NCI-H128 (cell line): ENCODE measurements around the gene COX7A2L.
A peak's percentile ranks its signal among the peaks of the same experiment; 100 is the strongest.
"Not testable (repeated sequence)": the region's sequence is repeated elsewhere in the genome, so short reads cannot be mapped to it uniquely, and the experiment has no call there.

ENCODE experiments used
- DNase-seq: peaks from one replicate; lab custom pipeline; 2025; ENCODE audit not compliant: unreplicated experiment; lab: John Stamatoyannopoulos, UW

Gene COX7A2L, protein sequence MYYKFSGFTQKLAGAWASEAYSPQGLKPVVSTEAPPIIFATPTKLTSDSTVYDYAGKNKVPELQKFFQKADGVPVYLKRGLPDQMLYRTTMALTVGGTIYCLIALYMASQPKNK

DNA sequence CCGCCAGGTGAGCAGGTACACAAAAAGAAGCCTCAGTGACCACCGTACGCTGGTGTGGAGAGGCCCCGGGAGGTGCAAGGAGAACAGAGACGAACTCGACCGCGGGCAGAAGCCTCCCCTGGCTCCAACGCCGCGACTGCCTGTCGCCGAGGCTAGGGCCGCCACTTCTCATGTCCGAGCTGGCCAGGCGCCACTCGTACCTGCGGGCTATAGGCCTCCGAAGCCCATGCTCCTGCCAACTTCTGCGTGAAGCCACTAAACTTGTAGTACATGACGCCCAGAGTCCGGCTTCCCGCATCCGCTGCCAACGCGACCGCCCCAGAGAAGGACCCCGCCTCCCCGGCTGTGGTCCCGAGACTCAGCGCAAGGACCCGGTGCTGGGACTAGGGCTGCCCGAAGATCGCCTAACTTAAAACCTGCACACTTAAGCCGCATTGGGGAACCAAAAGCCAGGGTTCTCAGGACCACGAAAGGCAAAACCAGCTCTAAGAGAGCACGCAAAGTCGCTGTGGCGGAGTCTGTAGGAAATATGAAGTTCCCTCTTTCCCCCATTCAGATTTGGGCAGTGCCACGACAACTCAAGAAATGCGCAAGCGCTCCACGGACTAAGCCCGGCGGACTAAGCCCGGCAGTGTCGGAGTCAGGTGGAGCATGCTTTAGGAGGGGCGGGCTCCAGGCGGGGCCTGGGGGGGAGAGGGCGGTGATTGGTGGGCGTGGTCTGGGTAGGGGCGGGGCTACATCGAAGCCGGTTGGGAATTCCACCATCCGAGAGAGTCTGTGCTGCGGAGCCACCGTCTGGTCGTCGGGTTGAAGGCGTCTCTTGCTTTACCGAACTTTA lies at the start of gene COX7A2L:
COX7A2L (minus strand) TSS at position 328 of the 838 bp plus-strand sequence; CDS start at position 272, 56 bp downstream.
- peak; percentile 94 for DNase-seq

DNA sequence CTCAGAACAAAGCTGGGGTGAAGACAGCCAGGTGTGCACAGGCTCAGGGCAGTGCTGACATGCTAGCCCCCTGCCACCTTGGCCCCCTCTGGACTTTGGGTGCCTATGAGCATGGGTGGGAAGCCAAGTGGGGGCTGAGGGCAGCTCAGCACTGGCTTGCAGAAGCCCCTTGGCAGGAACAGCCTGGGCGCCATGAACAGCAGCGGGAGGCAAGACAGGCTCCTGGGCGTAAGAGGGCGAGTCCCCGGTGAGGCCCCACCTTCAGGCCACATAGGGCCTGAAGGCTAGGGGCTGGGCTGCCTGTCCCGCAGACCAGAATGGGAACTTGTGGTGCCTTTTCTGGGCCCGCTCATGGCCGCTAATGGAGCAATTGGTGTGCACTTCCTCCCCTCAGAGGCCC lies 47.0 kb upstream of the COX7A2L start:
- DNase-seq = no peak

DNA sequence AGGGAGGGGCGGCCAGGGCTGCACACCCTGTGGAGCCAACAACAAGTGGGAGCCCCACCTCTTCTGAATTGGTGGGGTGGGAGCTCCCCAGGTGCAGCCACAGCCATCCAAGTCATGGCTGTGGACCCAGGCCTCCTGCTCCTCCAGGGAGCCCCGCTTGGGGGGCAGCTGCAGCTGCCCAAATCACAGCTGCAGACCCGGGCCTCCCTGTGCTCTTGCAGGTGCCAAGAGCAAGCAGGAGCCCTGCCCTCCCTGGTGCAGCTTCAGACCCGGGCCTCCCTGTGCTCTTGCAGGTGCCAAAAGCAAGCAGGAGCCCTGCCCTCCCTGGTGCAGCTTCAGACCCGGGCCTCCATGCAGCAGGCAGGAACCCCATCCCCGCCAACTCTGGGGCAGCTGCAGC lies 46.5 kb upstream of the COX7A2L start:
- DNase-seq = no peak

DNA sequence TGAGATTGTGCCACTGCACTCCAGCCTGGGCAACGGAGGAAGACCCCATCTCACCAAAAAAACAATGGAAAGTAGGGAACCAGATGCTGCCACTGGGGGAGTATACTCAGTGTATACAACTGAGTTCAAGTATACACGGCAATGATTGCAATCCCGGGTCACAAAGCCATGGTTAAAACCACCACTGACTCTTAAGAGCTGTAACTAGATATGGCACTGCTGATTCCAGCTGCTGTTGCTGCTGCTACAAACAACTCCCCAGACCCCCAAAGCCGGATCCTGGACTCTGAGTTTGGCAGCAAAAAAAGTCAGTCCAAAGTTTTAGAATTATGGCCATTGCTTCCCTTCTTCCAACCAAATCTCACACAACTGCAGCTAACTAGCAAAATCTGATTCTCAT lies 43.7 kb upstream of the COX7A2L start:
- DNase-seq = no peak

DNA sequence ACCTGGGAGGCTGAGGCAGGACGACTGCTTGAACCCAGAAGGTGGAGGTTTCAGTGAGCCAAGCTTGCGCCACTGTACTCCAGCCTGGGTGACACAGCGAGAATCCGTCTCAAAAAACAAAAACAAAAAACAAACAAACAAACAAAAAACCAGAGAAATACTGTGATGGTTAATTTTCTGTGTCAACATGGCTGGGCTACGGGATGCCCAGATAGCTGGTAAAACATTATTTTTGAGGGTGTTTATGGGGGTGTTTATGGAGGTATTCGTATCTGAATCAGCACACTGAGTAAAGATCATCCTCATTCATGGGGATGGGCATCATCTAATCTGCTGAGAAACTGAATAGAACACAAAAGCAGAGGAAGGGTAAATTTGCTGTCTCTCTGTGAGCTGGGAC lies 40.8 kb upstream of the COX7A2L start:
- no peak for DNase-seq

DNA sequence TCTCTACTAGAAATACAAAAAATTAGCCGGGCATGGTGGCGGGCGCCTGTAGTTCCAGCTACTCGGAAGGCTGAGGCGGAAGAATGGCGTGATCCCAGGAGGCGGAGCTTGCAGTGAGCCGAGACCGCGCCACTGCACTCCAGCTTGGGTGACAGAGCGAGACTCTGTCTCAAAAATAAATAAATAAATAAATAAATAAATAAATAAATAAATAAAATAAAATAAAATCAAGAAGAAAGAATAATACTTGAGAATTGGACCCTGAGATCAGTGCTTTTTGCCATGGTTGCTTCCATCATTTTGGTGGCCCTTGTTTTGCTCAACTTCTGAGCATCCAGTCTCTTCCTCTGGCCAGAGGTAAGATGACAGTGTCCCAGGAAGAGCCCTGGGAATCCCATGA lies 37.0 kb upstream of the COX7A2L start:
- not testable (repeated sequence) for DNase-seq

DNA sequence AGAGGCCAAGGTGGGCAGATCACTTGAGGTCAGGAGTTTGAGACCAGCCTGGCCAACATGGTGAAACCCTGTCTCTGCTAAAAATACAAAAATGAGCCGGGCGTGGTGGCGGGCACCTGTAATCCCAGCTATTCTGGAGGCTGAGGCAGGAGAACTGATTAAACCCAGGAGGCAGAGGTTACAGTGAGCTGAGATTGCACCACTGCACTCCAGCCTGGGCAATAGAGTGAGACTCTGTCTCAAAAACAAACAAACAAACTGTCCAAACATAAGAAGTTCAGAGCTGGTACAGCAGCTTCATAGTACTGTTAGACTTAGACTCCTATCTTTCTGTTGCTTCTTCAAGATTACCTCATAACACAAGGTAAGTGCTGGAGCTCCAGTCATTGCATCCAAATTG lies 32.3 kb upstream of the COX7A2L start:
- not testable (repeated sequence) for DNase-seq

DNA sequence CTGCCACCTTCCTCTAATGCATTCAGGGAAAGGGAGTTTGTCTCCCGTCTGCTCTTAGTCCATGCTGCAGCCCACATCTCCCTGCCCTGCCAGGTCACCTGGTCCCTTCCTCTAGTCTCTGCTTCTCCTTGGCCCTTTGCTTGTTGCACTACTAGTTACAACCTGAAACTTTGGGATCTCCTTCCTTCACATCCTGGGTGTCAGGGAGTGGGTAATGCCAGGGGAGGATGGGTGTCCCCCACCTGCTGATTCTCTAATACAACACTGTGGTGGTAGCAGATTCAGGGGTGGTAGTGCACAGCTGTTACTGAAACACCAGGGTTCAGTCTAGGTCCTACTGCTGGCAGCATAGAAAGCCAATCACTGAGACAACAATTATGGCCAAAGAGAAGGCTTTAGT lies 31.2 kb upstream of the COX7A2L start:
- no peak for DNase-seq

DNA sequence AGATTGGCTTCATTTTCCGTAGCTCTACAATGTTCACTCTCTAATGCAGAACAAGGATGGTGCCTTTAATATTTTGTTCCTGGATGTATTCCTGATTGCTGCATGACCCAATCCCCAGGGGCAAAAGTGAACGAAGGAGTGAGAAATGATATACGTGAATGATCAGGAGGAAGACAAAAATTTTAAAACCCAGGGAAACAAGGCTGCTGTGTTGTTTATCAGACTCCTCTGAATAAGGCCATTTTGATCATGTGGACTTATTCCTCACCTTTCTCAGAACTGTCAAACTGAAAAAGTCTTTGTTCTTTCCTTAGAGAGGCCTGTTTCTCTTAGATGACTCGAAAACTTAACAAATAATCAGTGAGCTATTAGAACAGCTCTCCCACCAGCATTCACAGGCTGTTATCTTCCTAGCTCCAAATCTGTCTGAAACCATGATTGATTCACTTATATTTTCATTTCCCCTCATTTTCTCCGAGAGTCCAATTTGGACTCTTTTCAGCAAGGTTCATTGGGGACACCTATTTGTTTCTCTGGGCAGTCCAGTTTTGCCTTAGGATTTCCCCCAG lies 29.5 kb upstream of the COX7A2L start:
- no peak for DNase-seq

DNA sequence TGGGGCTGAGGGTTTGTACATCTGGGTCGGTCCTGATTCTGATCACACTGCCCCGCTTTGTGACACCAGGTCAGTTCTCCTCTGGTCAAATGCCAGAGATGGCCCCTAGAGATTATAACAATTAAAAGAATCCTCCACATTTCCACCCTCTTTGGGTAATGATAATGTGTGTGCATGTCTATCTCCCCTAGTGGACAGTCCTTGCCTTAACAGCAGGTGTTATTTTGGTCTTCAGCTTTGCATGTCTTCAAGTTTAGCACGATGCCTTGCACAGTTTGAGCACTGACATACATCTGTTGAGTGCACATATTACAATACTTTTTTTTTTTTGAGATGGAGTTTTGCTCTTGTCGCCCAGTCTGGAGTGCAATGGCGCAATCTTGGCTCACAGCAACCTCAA lies 25.7 kb upstream of the COX7A2L start:
- no peak for DNase-seq

DNA sequence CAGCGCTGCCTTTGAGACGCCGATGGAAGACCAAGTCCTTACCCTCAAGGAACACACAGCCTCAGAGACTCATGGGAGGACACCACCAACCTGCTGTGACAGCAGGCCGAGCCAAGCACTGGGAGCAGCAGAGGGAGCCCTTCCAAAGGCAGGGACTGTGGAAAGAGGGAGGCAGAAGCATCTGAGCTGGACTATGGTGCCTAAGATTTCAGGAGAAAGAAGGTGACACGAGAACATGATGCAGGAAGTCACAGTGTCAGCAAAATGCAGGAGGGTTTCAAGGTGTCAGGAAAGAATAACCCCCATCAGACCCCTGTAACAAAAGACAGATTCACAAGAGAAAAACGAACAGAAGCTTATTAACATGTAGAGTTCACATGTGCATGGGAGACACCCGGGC lies 24.2 kb upstream of the COX7A2L start:
- DNase-seq = no peak

DNA sequence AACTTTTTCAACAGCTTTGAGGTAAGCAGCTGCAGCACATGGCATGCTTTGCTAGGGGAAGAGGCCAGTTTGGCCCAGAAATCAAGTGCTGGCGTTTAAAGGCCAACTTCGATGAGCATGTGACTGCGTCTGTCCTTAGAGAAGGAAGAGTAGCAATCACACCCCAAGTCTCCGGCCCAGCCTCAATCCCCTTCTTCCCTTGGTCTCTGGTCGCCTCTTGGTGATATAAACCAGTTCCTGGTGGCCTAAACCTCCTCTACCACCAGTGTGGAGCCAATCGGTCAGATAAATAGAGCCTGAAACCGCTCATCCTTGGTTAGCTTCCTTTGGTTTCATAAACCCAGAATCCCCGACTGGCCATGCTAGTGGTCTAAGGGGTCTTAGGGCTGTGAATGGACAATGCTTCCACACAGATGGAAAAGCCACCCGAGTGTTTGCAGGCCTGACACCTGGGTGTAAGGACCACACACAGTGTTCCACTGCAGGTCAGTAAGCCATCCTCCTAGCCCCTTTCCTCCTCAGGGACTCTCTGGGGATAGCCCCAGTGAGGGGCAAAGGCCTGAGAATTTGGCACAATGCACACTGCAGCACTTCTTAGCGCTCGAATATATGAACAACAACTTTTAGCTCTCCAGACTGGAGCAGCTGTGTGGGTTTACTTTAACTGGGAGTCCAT lies 23.0 kb upstream of the COX7A2L start:
- DNase-seq = no peak

DNA sequence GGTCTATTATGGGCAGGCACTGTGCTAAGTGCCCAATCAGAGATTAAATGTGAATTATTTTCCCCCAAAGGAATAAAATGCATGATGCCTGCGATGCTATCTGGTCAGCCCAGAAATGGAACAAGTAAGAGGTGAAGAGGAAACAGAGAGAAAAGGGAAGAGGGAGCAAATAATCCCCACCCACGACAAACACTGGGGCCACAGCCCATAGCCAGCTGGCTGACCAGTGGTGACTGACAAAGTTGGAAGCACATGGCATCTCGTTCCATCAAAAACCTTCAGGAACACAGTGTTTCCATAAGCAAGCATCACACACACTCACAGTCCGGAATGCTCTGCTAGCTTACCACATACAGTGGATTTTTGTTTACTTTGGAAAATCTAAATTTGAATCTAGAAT lies 21.1 kb upstream of the COX7A2L start:
- DNase-seq = no peak

DNA sequence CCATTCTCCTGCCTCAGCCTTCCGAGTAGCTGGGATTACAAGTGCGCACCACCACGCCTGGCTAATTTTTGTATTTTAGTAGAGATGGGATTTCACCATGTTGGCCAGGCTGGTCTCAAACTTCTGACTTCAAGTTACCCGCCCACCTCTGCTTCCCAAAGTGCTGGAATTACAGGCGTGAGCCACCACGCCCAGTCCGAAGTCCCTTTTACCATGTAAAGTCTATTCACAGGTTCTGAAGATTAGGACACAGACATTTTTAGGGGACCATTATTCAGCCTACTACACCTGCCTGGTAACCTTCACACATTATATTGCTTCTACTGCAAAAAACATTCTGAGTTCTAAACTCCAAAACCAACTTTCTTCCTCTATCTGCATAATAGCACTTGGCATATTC lies 19.0 kb upstream of the COX7A2L start:
- DNase-seq = not testable (repeated sequence)

DNA sequence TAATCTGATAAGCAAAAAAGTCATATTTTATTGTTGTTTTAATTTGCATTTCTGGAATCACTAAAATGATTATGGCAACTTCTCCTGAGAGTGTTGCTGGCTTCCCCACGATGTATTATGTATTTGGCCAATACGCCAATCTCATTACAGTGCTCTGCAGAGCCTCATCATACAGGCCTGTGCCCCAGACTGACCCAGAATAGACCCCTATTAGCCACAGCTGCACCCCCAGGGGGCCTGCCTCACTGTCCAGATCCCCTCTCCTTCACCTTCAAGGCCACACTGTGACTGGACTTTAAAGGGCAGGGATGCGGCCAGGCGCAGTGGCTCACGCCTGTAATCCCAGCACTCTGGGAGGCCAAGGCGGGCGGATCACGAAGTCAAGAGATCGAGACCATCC lies 17.4 kb upstream of the COX7A2L start:
- DNase-seq = no peak

DNA sequence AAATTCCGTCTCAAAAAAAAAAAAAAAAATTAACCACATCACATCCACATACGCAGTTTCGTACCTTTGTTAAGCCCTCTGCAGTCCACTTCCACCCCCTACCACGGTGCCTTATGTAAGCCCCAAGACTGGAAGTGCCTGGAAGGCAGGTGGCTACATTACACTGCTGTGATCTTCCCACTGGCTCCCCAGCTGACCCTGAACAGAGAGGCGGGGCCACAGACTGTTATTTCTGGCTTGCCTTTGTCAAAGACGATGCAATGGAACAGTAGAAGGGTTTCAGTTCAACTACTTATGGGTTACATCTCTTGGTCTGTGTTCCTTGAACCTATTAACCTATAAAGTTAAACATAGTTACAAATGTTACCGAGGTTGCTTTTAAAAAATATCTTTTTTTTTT lies 15.7 kb upstream of the COX7A2L start:
- no peak for DNase-seq

DNA sequence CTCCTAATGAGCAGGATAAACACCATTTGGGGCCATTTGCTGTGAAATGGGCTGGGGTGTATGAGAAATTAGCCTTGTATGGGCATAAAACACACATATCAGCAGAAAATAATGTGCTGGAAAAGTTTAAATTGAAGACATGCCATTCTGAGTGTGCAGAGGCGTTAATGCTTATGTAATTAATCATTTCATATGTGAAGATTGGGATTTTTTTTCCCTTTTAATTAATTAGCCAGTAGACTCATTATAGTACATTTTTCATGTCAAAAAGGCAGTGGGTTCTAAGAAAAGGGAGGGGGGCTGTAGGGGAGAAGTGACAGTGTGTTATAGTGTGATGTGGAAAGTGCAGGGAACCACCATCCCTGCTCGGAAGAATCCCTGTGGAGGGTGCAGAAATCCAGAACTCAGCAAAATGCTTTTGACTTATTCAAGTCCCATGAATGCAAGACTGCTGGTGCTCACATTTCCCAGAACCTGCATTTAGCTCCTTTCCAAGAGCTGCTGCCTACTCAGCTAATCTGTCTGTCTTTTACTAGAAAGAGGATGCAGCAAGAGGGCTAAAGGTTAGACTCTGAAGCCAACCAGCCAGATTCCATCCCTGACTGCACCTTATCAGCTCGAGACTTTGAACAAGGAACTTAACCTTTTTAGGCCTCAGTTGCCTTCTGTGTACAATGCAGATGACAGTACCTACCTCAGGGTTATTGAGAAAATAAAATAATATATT lies 11.6 kb upstream of the COX7A2L start:
- no peak for DNase-seq

DNA sequence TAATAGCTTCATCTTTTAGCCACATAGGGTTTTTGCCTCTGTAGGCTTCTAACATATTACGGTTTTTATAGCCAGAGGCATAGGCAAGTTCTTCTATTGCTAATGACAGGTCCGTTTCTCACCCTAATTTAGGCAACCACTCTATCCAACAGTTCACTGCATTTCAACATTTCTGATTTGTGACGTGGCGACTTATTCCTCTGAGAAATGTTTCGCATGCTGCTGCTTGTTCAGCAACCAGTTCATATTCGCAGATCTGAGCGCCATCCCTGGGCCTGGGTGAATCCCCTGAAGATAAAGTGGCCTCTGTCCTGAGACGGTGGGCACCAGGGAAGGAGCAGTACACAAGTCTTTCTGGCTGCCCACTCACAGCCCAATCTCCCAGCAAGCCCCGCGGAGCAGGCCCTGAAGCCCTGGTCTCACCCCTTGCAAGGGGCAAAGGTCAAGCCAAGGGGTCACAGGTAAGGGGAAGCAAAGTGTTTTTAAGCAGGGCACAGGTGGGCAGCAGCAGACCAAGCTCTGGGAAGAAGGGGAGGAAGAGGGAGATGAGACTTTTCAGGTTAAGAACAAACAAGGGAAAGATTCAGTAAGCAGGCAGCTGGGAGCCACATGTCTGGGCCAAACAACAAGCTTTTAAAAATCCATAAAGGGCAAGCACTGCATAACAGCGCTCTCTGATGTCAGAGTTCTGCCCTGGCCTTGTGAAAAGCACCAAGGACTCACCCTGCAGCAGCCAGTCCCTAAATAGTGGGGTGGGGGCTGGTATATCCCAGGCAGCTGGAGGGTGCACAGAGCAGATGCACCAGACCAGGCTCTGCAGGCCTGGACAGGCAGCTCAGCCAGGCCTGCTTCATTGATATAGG lies 10.8 kb upstream of the COX7A2L start:
- DNase-seq = no peak

DNA sequence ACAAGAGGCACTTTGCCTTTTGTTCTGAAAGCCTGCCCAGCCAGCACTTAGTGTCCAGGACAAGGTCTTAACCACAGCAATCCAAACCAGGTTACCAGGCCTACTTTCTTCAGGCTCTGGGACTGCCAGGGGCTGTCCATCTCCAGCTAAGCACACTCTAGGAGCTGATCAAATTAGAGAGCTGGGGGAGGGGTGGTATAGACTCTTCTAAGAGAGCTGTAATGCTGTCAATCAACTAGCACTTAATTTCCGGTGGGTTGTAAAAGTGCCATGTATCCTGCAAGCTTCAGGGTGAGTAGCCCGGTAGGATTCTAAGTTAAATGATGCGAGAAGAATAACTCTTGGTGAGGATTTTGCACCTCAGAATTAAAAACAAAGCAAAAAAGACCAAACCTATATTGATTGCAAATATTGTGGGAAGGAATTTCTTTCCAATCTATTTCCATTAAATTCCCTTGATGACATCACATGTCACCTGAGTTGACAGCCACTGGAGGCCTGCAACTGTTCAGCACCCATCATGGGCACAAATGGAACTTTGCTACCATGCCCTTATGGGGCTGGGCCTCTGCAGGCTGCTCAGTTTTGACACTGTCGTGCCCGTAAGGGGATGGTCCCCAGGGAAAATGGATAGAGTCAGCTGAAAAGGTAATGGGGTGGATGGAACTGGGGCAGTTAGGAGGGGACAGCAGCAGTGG lies 8.7 kb upstream of the COX7A2L start:
- no peak for DNase-seq
